Measurements from ENCODE around the gene FER. TPM values are rescaled to one million over a fixed set of nuclear protein-coding genes. Genes with fewer than 3 reads are reported as not detected.

The FER gene
- total and polyA plus RNA-seq, 2 of the 8 experiments (the other 6 are each of a cell fraction or from before 2014, with no cell fraction given), result 1.3 to 15.8 TPM

DNA sequence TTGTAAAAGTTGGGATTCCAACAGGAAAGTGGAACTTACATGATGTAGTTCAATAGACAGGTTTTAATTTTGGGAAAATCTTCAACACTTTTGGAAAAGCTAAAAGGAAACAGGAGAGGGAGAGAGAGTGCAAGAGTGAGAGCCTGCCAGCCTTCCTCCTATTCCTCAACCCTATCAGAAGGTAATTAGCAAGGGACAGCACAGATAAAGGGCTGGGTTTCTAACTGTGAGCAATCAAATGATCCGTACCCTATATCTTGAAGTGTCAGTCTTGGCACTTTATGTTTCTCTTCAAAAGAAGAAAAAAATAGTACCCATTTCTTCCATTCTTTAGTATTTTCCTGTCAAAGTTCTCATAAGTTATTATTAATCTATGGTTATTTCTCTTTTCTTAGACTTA lies 79.4 kb downstream of the FER start:
- no peak overlapping the region for H3K4me3 ChIP-seq (ENCODE audit: extremely low read depth in 1 of 4, insufficient read depth in 2 of 4, low read depth in 3 of 4, low read length in 4 of 4)
- CTCF ChIA-PET (ENCODE audit: partially characterized antibody), result interaction anchor here (0.7 to 2.5 kb wide), 3 partner anchors 8 to 36 kb away, joined by 3 to 15 read pairs (median 4); no protein-coding TSS in a partner anchor
- TF ChIP-seq, protein P1, sequence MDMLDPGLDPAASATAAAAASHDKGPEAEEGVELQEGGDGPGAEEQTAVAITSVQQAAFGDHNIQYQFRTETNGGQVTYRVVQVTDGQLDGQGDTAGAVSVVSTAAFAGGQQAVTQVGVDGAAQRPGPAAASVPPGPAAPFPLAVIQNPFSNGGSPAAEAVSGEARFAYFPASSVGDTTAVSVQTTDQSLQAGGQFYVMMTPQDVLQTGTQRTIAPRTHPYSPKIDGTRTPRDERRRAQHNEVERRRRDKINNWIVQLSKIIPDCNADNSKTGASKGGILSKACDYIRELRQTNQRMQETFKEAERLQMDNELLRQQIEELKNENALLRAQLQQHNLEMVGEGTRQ (IDR thresholded peaks at IDR 0.05; ENCODE audit: low read length), result no peak
- TF ChIP-seq GABPA (IDR thresholded peaks at IDR 0.05; ENCODE audit: borderline replicate concordance, insufficient read depth, low read length), result no peak
- TF ChIP-seq KDM4A (IDR thresholded peaks at IDR 0.05; ENCODE audit: low read depth, low read length, severe bottlenecking), result no peak
- no peak for TF ChIP-seq TBP (IDR thresholded peaks at IDR 0.05; ENCODE audit: low read depth, low read length)
- no peak for TF ChIP-seq RFX5 (IDR thresholded peaks at IDR 0.05; ENCODE audit: borderline replicate concordance, low read depth, low read length)
- TF ChIP-seq BRCA1 (IDR thresholded peaks at IDR 0.05; ENCODE audit: low read depth, low read length), result no peak
- TF ChIP-seq NRF1 (IDR thresholded peaks at IDR 0.05; ENCODE audit: low read depth, low read length), result no peak
- no peak for TF ChIP-seq RAD21 (IDR thresholded peaks at IDR 0.05 in 1 of 2, conservative IDR thresholded peaks at IDR 0.05 in 1 of 2; ENCODE audit: low read depth in 2 of 2, low read length in 2 of 2)
- TF ChIP-seq KDM1A (IDR thresholded peaks at IDR 0.05; ENCODE audit: borderline replicate concordance, low read length), result no peak
- no peak for TF ChIP-seq MAFK (IDR thresholded peaks at IDR 0.05; ENCODE audit: low read depth, low read length)
- no peak for TF ChIP-seq HDAC6 (IDR thresholded peaks at IDR 0.05; ENCODE audit: low read depth, low read length)
- TF ChIP-seq SIRT6 (IDR thresholded peaks at IDR 0.05; ENCODE audit: low read length), result no peak
- TF ChIP-seq GTF2F1 (IDR thresholded peaks at IDR 0.05; ENCODE audit: borderline replicate concordance, low read depth, low read length), result no peak
- TF ChIP-seq ASH2L (IDR thresholded peaks at IDR 0.05; ENCODE audit: low read length), result no peak

More for the DNA sequence above, 79.4 kb downstream of the FER start:
- Histone ChIP-seq H2BK20ac (ENCODE audit: low read length) (no peak overlapping the region), H4K91ac (replicated peaks; ENCODE audit: insufficient read length, low read length) (no peak overlapping the region), H2BK15ac (ENCODE audit: low read length) (no peak overlapping the region), H3K9me3 (ENCODE audit: insufficient read depth in 2 of 2, low read depth in 1 of 2, low read length in 1 of 2) (peaks cover 0 to 3% of the 10 kb centered on the region in 2 experiments; a peak in 1 of 4 replicates), H3K23me2 (ENCODE audit: low read depth, low read length) (no peaks in the 10 kb centered on the region), H2BK5ac (ENCODE audit: low read depth, low read length) (no peak overlapping the region), H3K27ac (ENCODE audit: low read depth, low read length) (no peak overlapping the region), H2BK120ac (replicated peaks; ENCODE audit: low read depth, low read length) (no peak overlapping the region), H3K27me3 (replicated peaks in 1 of 4; ENCODE audit: control insufficient read depth in 3 of 4, extremely low read depth in 1 of 4, insufficient read depth in 3 of 4, low read length in 3 of 4) (no peaks in the 10 kb centered on the region), H3K36me3 (ENCODE audit: control insufficient read depth in 2 of 4, insufficient read depth in 4 of 4, low read length in 3 of 4) (no peaks in the 10 kb centered on the region), H3K23ac (ENCODE audit: insufficient read length) (no peak overlapping the region), H2AK5ac (ENCODE audit: low read depth, low read length) (no peak overlapping the region), H4K8ac (ENCODE audit: extremely low read depth, insufficient read depth, low read length) (no peak overlapping the region), H3K79me2 (ENCODE audit: control insufficient read depth in 1 of 2, insufficient read depth in 2 of 2, low read length in 2 of 2) (no peaks in the 10 kb centered on the region), H3K79me1 (ENCODE audit: low read depth, low read length) (no peaks in the 10 kb centered on the region), H3K18ac (ENCODE audit: extremely low read depth, low read length) (no peak overlapping the region), H3K4me1 (replicated peaks in 1 of 4; ENCODE audit: control insufficient read depth in 3 of 4, insufficient read depth in 4 of 4, low read length in 3 of 4) (no peaks in the 10 kb centered on the region), H3K4ac (replicated peaks; ENCODE audit: insufficient read length, low read depth, low read length) (no peak overlapping the region), H4K20me1 (replicated peaks in 1 of 2; ENCODE audit: control insufficient read depth in 1 of 2, insufficient read depth in 2 of 2, low read length in 2 of 2) (no peaks in the 10 kb centered on the region), H3K9ac (replicated peaks in 1 of 4; ENCODE audit: extremely low read depth in 1 of 4, low read depth in 3 of 4, low read length in 3 of 4) (no peak overlapping the region), H3K56ac (replicated peaks; ENCODE audit: insufficient read length, low read depth, low read length) (no peak overlapping the region), H3K14ac (ENCODE audit: insufficient read length) (no peak overlapping the region), H2AFZ (ENCODE audit: low read length) (no peak overlapping the region), H4K5ac (ENCODE audit: insufficient read length, low read depth, low read length) (no peak overlapping the region), H3K4me2 (ENCODE audit: insufficient read depth in 1 of 2, low read depth in 2 of 2, low read length in 2 of 2) (no peak overlapping the region), H2BK12ac (ENCODE audit: low read depth, low read length) (no peak overlapping the region)
- WGBS, 2 experiments (ENCODE audit: extremely low coverage in 1 of 2, insufficient coverage in 1 of 2, insufficient read length in 1 of 2, insufficient replicate concordance in 2 of 2, low coverage in 1 of 2, low lambda C conversion rate in 2 of 2, missing lambda C conversion rate in 1 of 2), result 88% methylated on average over 1 of the region's 1 CpG; no CpG with 5 or more reads in 1 of the 2 experiments
- no peak for FAIRE-seq
- DNase-seq (ENCODE audit: low read depth in 1 of 2, low spot score in 2 of 2), result no peak
- POLR2A ChIA-PET (ENCODE audit: partially characterized antibody), result no interaction called here
